NCI-H524 treated with DMSO at 0.1 percent for 48 hours (cell line): ENCODE measurements around the gene JCAD.
"Not testable (repeated sequence)": the region's sequence is repeated elsewhere in the genome, so short reads cannot be mapped to it uniquely, and the experiment has no call there.

Experiments
- DNase-seq: peaks from one replicate; lab custom pipeline; 2025; lab: John Stamatoyannopoulos, UW

Gene JCAD

DNA sequence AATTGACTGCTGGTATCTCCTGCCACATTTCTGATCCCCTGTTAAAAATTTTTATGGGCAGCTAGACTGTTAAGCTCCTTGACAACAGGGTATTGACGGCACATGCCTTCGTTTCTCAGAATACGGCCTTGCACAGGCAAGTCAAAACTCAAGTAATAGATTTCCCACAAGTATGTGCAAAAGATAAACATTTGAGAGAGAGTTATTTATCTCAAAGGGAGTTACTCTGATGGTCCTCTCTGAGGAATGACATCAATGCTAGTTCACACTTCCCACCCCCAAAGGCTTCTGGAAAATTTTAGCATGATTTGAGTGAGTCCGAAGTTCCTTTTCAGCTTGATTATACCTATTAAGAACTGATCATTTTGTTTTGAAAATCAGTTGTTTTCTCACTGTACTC is 71.9 kb downstream of the JCAD start:
- DNase-seq = no peak

GRCh38 chr10:29982997-29983648 is 76.3 kb downstream of the JCAD start:
- DNase-seq = no peak

DNA sequence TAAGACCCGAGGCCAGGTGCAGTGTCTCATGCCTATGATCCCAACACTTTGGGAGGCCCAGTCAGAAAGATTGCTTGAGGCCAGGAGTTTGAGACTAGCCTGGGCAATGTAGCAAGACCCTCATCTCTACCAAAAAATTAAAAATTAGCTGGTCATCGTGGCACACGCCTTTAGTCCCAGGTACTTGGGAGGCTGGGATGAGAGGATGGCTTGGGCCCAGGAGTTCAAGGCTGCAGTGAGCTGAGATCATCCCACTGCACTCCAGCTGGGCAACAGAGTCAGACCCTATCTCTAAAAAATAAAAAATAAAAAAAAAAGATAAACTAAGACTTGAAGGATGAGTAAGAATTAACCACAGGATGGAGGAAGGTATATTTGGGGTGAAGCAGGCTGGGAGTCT is 77.9 kb downstream of the JCAD start:
- no peak for DNase-seq

DNA sequence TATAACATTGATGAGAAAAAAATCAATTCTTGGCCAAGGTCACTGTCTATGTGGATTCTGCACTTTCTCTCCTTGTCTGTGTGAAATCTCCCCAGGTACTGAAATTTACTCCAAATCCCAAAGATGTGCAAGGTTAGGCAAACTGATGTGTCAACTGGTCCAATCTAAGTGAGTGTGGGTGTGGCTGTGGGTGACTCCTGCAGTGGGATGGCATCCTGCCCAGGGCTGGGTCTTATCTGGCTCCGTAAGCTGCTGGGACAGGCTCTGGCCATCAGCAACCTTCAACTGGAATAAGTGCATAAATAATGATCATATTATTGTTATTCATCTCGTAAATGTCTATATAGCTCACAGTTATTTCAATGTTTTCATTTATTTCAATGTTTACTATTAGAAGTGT is 79.3 kb downstream of the JCAD start:
- DNase-seq = no peak

- DNase-seq = not testable (repeated sequence)
Observed at GRCh38 chr10:29979421-29979779, 80.0 kb downstream of the JCAD start.

- DNase-seq = no peak
Observed at GRCh38 chr10:29977171-29977570, 82.2 kb downstream of the JCAD start.

DNA sequence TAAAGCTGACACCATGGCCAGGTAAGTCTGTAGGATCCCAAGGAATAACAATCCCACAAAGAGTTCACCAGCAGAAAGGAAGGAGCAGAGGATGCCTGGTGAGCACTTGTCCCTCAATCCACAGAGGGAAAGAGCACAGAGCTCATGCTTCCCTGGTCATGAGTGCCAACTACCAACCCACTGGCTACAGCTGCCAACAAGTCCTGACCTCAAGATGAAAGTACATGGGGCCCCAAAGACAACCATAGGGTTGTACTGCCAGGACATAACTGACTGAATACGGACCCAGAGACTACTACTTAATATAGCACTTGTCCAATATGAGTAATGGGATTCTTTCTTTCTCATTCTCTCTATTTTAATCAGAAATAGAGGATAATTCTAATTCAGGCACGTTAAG is 83.3 kb downstream of the JCAD start:
- no peak for DNase-seq

GRCh38 chr10:29974773-29975172 is 84.6 kb downstream of the JCAD start:
- no peak for DNase-seq

DNA sequence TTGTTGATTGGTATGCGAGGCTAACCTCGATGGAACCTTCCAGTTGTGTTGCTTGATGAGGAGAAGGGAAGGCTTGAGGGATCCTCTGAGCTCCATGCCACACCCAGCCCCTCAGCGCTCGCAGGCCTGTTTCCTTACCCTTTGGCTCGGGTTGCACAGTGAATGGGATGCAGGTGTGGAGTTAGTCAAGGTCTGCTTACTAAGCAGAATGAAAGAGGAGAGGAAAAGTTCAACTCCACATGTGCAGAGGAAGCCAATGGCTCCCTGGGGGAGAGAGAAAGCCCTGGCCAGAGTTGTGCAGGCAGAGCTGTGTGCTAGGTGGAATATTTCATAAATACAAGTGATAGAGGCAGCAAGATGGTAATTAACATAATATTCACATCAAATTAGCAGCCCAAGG is 85.5 kb downstream of the JCAD start:
- no peak for DNase-seq

GRCh38 chr10:29970576-29970975 is 88.8 kb downstream of the JCAD start:
- no peak for DNase-seq

GRCh38 chr10:29970012-29970396 is 89.4 kb downstream of the JCAD start:
- DNase-seq = no peak

DNA sequence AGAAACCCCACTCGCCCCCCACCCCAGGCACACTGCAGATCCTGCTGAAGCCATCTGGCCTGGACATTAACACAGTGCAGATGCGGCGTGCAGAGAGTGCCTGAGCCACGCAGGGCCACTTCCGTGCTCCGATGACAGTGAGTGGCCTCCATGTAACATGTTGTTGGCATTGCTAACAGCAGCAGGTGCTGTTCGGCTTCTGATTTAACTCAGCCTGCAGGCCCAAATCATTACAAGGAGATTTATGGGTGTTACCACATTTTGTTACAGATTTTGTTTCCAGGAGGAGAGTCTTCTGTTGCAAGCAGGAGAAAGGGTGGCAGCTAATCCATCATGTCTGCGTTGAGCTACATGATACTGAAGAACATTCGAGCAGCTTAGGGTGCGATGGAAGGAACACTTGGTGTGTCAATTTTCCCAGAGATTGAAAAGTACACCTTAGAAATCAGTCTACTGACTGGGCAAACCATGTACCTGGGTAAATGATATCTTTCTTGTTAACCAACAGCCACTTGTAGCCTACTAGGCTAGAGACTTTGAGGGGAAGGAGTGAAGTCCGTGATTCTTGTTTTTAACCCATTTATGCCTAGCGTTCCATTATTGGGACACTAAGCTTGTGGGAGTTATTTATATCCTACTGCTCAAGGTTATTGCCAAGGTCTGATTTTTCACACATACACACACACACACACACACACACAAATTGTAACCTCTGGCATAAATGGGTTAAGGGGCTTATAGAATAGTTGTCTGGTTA is 90.0 kb downstream of the JCAD start:
- DNase-seq = no peak

DNA sequence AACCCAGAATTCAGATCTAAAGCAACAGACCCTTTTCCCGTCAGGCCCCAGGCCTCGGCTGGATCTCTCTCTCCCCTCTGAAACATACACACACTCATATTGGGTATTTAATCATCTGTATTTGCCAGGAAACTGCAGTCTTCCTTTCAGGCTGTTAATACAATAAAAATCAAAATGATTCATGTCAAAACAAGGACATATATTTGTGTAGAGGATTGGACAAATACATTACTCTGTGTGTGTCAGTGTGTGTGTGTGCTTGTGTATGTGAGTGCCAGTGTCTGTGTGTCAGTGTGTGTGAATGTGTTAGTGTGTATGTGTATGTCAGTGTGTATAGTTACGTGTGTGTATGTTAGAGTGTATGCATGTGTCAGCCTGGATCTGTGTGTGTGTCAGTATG is 90.8 kb downstream of the JCAD start:
- no peak for DNase-seq

- no peak for DNase-seq
Observed at GRCh38 chr10:29966269-29966668, 93.1 kb downstream of the JCAD start.
